ENCODE data around the gene UFC1.

Gene UFC1

DNA sequence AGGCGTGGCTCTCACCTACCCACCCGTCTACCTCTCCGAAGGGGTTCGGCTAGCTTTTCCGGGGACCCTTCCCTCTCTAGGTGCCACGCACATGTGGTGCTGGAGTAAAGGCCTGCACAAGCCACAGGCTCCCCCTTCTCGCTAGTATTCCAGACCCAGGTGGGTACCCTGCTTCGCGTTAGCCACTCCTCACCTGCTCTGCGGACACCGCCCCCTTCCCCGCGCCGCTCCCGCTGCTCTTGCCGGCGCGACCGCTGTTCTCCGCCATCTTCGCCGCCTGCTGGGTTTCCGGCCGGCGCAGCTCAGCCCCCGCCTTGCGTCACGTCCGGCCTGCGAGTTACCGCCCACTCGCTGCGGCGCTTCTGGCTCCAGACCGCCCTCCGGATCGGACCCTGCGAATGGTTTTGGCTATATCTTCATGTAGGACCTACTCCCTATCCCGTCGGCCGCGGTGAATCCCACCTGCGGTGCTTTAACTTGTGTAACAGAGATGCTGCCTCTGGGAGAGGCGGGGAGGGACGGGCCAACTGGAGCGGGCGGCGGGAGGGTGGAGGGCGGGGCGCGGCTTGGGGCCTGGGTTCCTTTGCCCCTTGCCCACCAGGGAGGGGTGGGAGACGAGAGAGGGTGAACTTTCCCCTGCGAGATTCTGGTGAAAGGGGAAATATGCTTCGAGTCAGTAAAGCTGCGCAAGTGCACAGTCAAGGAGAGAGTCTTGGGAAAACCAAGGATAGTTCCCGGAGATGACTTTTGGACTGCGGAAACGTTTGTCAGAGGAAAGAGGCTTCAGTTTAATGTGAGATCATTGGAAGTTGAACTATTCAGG lies 35.8 kb upstream of the UFC1 start, which contains the start of the genes NIT1 and PFDN2:
NIT1 (plus strand) TSS at position 347 of the 823 bp plus-strand sequence; CDS start at position 419, 72 bp downstream.
PFDN2 (minus strand) TSS at position 279 of the 823 bp plus-strand sequence; CDS start at position 268, 11 bp downstream.
- Histone ChIP-seq H3K23ac (ENCODE audit: low read depth, low read length, poor library complexity) (peak within 1 kb of the TSS; percentile 66), H3K18ac (ENCODE audit: low read length) (peak within 1 kb of the TSS; percentile 88), H3K4me1 (ENCODE audit: control insufficient read depth in 2 of 2, insufficient read depth in 1 of 2, low read depth in 1 of 2, low read length in 2 of 2) (peaks cover 4 to 14% of the 10 kb centered on the region in 2 donors), H4K8ac (ENCODE audit: low read depth, low read length) (no peak within 1 kb of the TSS), H3K27ac (replicated peaks; ENCODE audit: low read length) (peak within 1 kb of the TSS; percentile 82), H2AK5ac (ENCODE audit: low read depth, low read length) (peak within 1 kb of the TSS; percentile 76), H3K36me3 (replicated peaks in 1 of 2; ENCODE audit: control insufficient read depth in 2 of 2, insufficient read depth in 2 of 2, low read length in 2 of 2) (peaks cover 35 to 68% of the 10 kb centered on the region in 2 donors), H2BK15ac (ENCODE audit: low read length) (peak within 1 kb of the TSS; percentile 50), H3K9ac (ENCODE audit: low read depth, low read length, poor library complexity) (peak within 1 kb of the TSS; percentile 96), H3K14ac (ENCODE audit: low read length) (no peak within 1 kb of the TSS), H2BK120ac (ENCODE audit: low read depth, low read length) (no peak within 1 kb of the TSS), H2BK5ac (ENCODE audit: low read length) (peak within 1 kb of the TSS; percentile 57), H3K9me3 (replicated peaks in 1 of 2; ENCODE audit: control insufficient read depth in 2 of 2, insufficient read depth in 1 of 2, low read depth in 1 of 2, low read length in 2 of 2) (no peaks in the 10 kb centered on the region), H3K27me3 (ENCODE audit: control insufficient read depth in 3 of 3, insufficient read depth in 3 of 3, low read depth in 1 of 3, low read length in 3 of 3) (no peaks in the 10 kb centered on the region), H3K4me3 (ENCODE audit: low read length in 2 of 2) (peak within 1 kb of the TSS; percentile 80 to 93), H3K79me1 (ENCODE audit: low read depth, low read length) (peaks cover 6% of the 10 kb centered on the region), H3K4me2 (ENCODE audit: insufficient read depth, low read length, poor library complexity, severe bottlenecking) (peak within 1 kb of the TSS; percentile 79), H2AFZ (ENCODE audit: low read length) (peak within 1 kb of the TSS; percentile 86), H4K91ac (ENCODE audit: low read depth, low read length, poor library complexity) (no peak within 1 kb of the TSS), H3K4ac (ENCODE audit: low read length) (no peak within 1 kb of the TSS), H2BK12ac (ENCODE audit: low read length) (no peak within 1 kb of the TSS)
- WGBS, 2 donors (ENCODE audit: extremely low coverage in 2 of 2, insufficient read length in 2 of 2, insufficient replicate concordance in 1 of 2), result no CpG with 5 or more reads among the region's 58 CpGs
- DNase-seq (ENCODE audit: low spot score), result peak; percentile 76

DNA sequence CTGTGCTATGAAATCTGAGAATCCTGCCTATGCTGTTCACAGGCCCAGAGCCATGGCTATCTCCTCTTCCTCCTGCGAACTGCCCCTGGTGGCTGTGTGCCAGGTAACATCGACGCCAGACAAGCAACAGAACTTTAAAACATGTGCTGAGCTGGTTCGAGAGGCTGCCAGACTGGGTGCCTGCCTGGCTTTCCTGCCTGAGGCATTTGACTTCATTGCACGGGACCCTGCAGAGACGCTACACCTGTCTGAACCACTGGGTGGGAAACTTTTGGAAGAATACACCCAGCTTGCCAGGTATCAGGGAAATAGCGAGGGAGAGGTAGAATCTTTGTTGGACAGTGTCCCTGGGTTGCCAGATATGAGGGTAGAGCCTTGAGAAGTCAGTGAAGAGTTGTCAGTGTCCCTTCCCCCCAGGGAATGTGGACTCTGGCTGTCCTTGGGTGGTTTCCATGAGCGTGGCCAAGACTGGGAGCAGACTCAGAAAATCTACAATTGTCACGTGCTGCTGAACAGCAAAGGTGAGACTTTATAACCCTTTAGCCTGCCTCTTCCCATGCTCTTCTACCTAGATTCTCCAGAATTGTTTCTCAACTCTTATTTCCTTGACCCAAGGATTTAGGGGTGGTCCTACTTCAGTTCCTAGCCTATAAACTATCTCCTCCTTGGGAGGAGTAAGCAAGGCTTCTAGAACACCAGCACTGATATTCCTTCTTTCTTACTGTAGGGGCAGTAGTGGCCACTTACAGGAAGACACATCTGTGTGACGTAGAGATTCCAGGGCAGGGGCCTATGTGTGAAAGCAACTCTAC lies 34.5 kb upstream of the UFC1 start:
- Histone ChIP-seq H2AFZ (ENCODE audit: low read length) (no peak overlapping the region), H2BK5ac (ENCODE audit: low read length) (no peak overlapping the region), H3K14ac (ENCODE audit: low read length) (no peak overlapping the region), H2AK5ac (ENCODE audit: low read depth, low read length) (no peak overlapping the region), H3K9ac (ENCODE audit: low read depth, low read length, poor library complexity) (no peak overlapping the region), H3K27ac (replicated peaks; ENCODE audit: low read length) (no peak overlapping the region), H3K9me3 (replicated peaks in 1 of 2; ENCODE audit: control insufficient read depth in 2 of 2, insufficient read depth in 1 of 2, low read depth in 1 of 2, low read length in 2 of 2) (no peaks in the 10 kb centered on the region), H3K23ac (ENCODE audit: low read depth, low read length, poor library complexity) (no peak overlapping the region), H3K27me3 (ENCODE audit: control insufficient read depth in 3 of 3, insufficient read depth in 3 of 3, low read depth in 1 of 3, low read length in 3 of 3) (no peaks in the 10 kb centered on the region), H3K4me1 (ENCODE audit: control insufficient read depth in 2 of 2, insufficient read depth in 1 of 2, low read depth in 1 of 2, low read length in 2 of 2) (peaks cover 4 to 14% of the 10 kb centered on the region in 2 donors), H3K18ac (ENCODE audit: low read length) (no peak overlapping the region), H3K4me2 (ENCODE audit: insufficient read depth, low read length, poor library complexity, severe bottlenecking) (peak overlapping the region; percentile 74), H2BK15ac (ENCODE audit: low read length) (no peak overlapping the region), H3K4ac (ENCODE audit: low read length) (no peak overlapping the region), H4K8ac (ENCODE audit: low read depth, low read length) (no peak overlapping the region), H4K91ac (ENCODE audit: low read depth, low read length, poor library complexity) (no peak overlapping the region), H2BK12ac (ENCODE audit: low read length) (no peak overlapping the region), H2BK120ac (ENCODE audit: low read depth, low read length) (no peak overlapping the region), H3K4me3 (ENCODE audit: low read length in 2 of 2) (peak overlapping the region in 1 of 2 donors; percentile 80), H3K79me1 (ENCODE audit: low read depth, low read length) (peaks cover 6% of the 10 kb centered on the region), H3K36me3 (replicated peaks in 1 of 2; ENCODE audit: control insufficient read depth in 2 of 2, insufficient read depth in 2 of 2, low read length in 2 of 2) (peaks cover 44 to 73% of the 10 kb centered on the region in 2 donors)
- no peak for DNase-seq (ENCODE audit: low spot score)
- WGBS, 2 donors (ENCODE audit: extremely low coverage in 2 of 2, insufficient read length in 2 of 2, insufficient replicate concordance in 1 of 2), result no CpG with 5 or more reads among the region's 10 CpGs

DNA sequence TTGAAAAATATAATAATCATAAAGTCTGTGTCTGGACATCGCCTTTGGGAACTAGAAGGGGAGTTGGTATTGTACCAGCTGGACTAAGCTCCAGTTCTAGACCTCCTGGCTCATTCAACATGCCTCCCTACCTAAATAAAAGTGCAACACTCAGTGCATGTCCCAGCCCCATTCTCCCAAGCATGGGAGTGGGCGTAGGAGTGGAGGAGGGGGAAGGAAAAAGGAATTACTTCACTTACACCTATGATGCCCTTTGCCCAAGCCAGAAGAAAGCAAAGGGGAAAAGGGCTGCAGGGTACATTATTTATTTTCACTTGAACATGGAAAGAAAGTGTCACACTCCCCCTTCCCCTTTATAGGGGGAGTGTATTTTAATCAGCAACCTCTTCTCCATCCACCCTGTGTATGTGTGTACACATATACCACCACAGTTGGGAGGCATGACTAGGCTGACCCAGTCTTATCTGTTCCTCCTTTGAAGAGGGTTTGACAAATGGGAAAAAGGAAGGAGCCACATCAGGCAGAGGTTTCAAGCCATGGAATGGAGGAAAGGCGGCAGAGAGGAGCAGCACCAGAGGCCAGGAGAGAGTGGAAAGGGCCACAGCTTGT lies 32.6 kb upstream of the UFC1 start:
- Histone ChIP-seq H3K18ac (ENCODE audit: low read length) (no peak overlapping the region), H3K4me2 (ENCODE audit: insufficient read depth, low read length, poor library complexity, severe bottlenecking) (no peak overlapping the region), H3K14ac (ENCODE audit: low read length) (no peak overlapping the region), H3K27me3 (ENCODE audit: control insufficient read depth in 3 of 3, insufficient read depth in 3 of 3, low read depth in 1 of 3, low read length in 3 of 3) (no peaks in the 10 kb centered on the region), H2BK120ac (ENCODE audit: low read depth, low read length) (no peak overlapping the region), H2BK5ac (ENCODE audit: low read length) (no peak overlapping the region), H4K91ac (ENCODE audit: low read depth, low read length, poor library complexity) (no peak overlapping the region), H2BK15ac (ENCODE audit: low read length) (no peak overlapping the region), H3K27ac (replicated peaks; ENCODE audit: low read length) (no peak overlapping the region), H2BK12ac (ENCODE audit: low read length) (no peak overlapping the region), H4K8ac (ENCODE audit: low read depth, low read length) (no peak overlapping the region), H3K9me3 (replicated peaks in 1 of 2; ENCODE audit: control insufficient read depth in 2 of 2, insufficient read depth in 1 of 2, low read depth in 1 of 2, low read length in 2 of 2) (no peaks in the 10 kb centered on the region), H3K79me1 (ENCODE audit: low read depth, low read length) (peaks cover 6% of the 10 kb centered on the region), H2AFZ (ENCODE audit: low read length) (no peak overlapping the region), H2AK5ac (ENCODE audit: low read depth, low read length) (no peak overlapping the region), H3K23ac (ENCODE audit: low read depth, low read length, poor library complexity) (no peak overlapping the region), H3K4me3 (ENCODE audit: low read length in 2 of 2) (no peak overlapping the region), H3K36me3 (replicated peaks in 1 of 2; ENCODE audit: control insufficient read depth in 2 of 2, insufficient read depth in 2 of 2, low read length in 2 of 2) (peaks cover 48 to 77% of the 10 kb centered on the region in 2 donors), H3K4ac (ENCODE audit: low read length) (no peak overlapping the region), H3K4me1 (ENCODE audit: control insufficient read depth in 2 of 2, insufficient read depth in 1 of 2, low read depth in 1 of 2, low read length in 2 of 2) (peaks cover 4 to 14% of the 10 kb centered on the region in 2 donors), H3K9ac (ENCODE audit: low read depth, low read length, poor library complexity) (no peak overlapping the region)
- WGBS, 2 donors (ENCODE audit: extremely low coverage in 2 of 2, insufficient read length in 2 of 2, insufficient replicate concordance in 1 of 2), result no CpG with 5 or more reads among the region's 3 CpGs
- DNase-seq (ENCODE audit: low spot score), result no peak
